IMR-90 (cell line): ENCODE measurements around the gene PRKCB. TPM values are rescaled to one million over a fixed set of nuclear protein-coding genes. Genes with fewer than 3 reads are reported as not detected.

Source experiments
- ATAC-seq: fragments of 200-7000 bp; cut with Tn5 transposase; 2 replicates; pipeline ENCODE4 v1.9.1; 2020; ENCODE audit warnings: low read depth, mild to moderate bottlenecking, moderate library complexity
- BruUV-seq: library from RNA; stranded (reverse); fragments of 400-500 nt; replicated peaks from 2 replicates; lab custom pipeline; 2021; lab: Mats Ljungman, UMichigan
- CTCF ChIA-PET: fragments of 300-600 bp; formaldehyde crosslinking; extraction: SDS; loops from one replicate; lab custom pipeline; 2021; ENCODE audit warnings: antibody characterized with exemption; lab: Yijun Ruan, JAX
- POLR2A ChIA-PET: fragments of 300-600 bp; sonication (Branson Sonifier 250); formaldehyde crosslinking; loops from one replicate; lab custom pipeline; 2022; ENCODE audit warnings: antibody characterized with exemption; ENCODE audit not compliant: unreplicated experiment; lab: Charles Lee
- DNase-seq: peaks from one replicate; pipeline ENCODE4 v3.0.0; 2013
- H2AFZ ChIP-seq: replicated peaks from 2 replicates; pipeline ENCODE3; 2013; ENCODE audit warnings: low read length, mild to moderate bottlenecking; ENCODE audit not compliant: poor library complexity
- H2AK5ac ChIP-seq: 2 replicates; pipeline ENCODE4 v1.6.1; 2013; ENCODE audit warnings: low read depth, low read length, inconsistent platforms
- H2AK9ac ChIP-seq: replicated peaks from 2 replicates; pipeline ENCODE3; 2013; ENCODE audit warnings: mild to moderate bottlenecking, low read depth, low read length, moderate library complexity; ENCODE audit not compliant: poor library complexity
- H2BK120ac ChIP-seq: 2 replicates; pipeline ENCODE4 v1.6.1; 2013; ENCODE audit warnings: low read depth, low read length, inconsistent platforms
- H2BK15ac ChIP-seq: 3 replicates; pipeline ENCODE4 v1.6.1; 2013; ENCODE audit warnings: low read depth, low read length, inconsistent platforms
- H2BK20ac ChIP-seq: 2 replicates; pipeline ENCODE4 v1.6.1; 2013; ENCODE audit warnings: low read depth, mild to moderate bottlenecking, inconsistent platforms, low read length, moderate library complexity
- H2BK5ac ChIP-seq: 2 replicates; pipeline ENCODE4 v1.6.1; 2013; ENCODE audit warnings: mild to moderate bottlenecking, low read depth, low read length, inconsistent platforms; ENCODE audit not compliant: poor library complexity, severe bottlenecking
- H3K14ac ChIP-seq: replicated peaks from 2 replicates; pipeline ENCODE4 v1.6.1; 2013; ENCODE audit warnings: low read depth, low read length, inconsistent platforms
- H3K18ac ChIP-seq: 2 replicates; pipeline ENCODE4 v1.6.1; 2013; ENCODE audit warnings: low read depth, low read length, control low read depth
- H3K23ac ChIP-seq: 2 replicates; pipeline ENCODE4 v1.6.1; 2013; ENCODE audit warnings: low read depth, low read length, inconsistent platforms
- H3K27ac ChIP-seq: 2 replicates; pipeline ENCODE4 v1.5.1; 2013; ENCODE audit warnings: mild to moderate bottlenecking, control low read depth, low read length; ENCODE audit not compliant: insufficient read depth
- H3K27me3 ChIP-seq: 2 replicates; pipeline ENCODE4 v1.6.1; 2013; ENCODE audit warnings: low read length; ENCODE audit not compliant: control insufficient read depth, insufficient read depth
- H3K36me3 ChIP-seq: 2 replicates; pipeline ENCODE4 v1.6.1; 2013; ENCODE audit warnings: low read length, mixed read lengths; ENCODE audit not compliant: control insufficient read depth, insufficient read depth
- H3K4ac ChIP-seq: 2 replicates; pipeline ENCODE4 v1.6.1; 2013; ENCODE audit warnings: low read depth, low read length, inconsistent platforms
- H3K4me1 ChIP-seq: 2 replicates; pipeline ENCODE4 v1.6.1; 2013; ENCODE audit warnings: low read length, mixed read lengths; ENCODE audit not compliant: control insufficient read depth, insufficient read depth
- H3K4me2 ChIP-seq: 2 replicates; pipeline ENCODE4 v1.6.1; 2013; ENCODE audit warnings: low read depth, mild to moderate bottlenecking, control low read depth, low read length, moderate library complexity
- H3K4me3 ChIP-seq: 2 replicates; pipeline ENCODE4 v1.5.1; 2013; ENCODE audit warnings: low read depth, mild to moderate bottlenecking, control low read depth, low read length, moderate library complexity; ENCODE audit not compliant: insufficient read depth
- H3K56ac ChIP-seq: 2 replicates; pipeline ENCODE4 v1.6.1; 2013; ENCODE audit warnings: low read length, inconsistent platforms; ENCODE audit not compliant: insufficient read depth; ENCODE audit errors: extremely low read depth
- H3K79me1 ChIP-seq, 2 experiments: 2 replicates each; pipeline ENCODE4 v1.6.1; 2013; ENCODE audit warnings: low read length in 2 of 2, inconsistent platforms in 1 of 2, low read depth in 1 of 2
- H3K9ac ChIP-seq: 2 replicates; pipeline ENCODE4 v1.6.1; 2013; ENCODE audit warnings: low read depth, low read length, control low read depth
- H3K9me1 ChIP-seq: 2 replicates; pipeline ENCODE4 v1.6.1; 2013; ENCODE audit warnings: low read length, inconsistent platforms; ENCODE audit not compliant: insufficient read depth
- H3K9me3 ChIP-seq: 2 replicates; pipeline ENCODE4 v1.6.1; 2013; ENCODE audit warnings: low read length; ENCODE audit not compliant: control insufficient read depth, insufficient read depth
- H4K20me1 ChIP-seq: 2 replicates; pipeline ENCODE4 v1.6.1; 2013; ENCODE audit warnings: low read length, inconsistent platforms; ENCODE audit not compliant: insufficient read depth
- H4K5ac ChIP-seq: 2 replicates; pipeline ENCODE4 v1.6.1; 2013; ENCODE audit warnings: mild to moderate bottlenecking, low read depth, low read length, control low read depth
- H4K8ac ChIP-seq, 2 experiments: 2 replicates each; pipeline ENCODE4 v1.6.1; 2013; ENCODE audit warnings: low read depth in 2 of 2, low read length in 2 of 2, control low read depth in 1 of 2, inconsistent platforms in 1 of 2
- H4K91ac ChIP-seq: 2 replicates; pipeline ENCODE4 v1.6.1; 2013; ENCODE audit warnings: low read depth, low read length, inconsistent platforms; ENCODE audit not compliant: insufficient read depth
- CEBPB ChIP-seq: IDR thresholded peaks from 2 replicates; pipeline ENCODE4 v1.6.1; 2012; ENCODE audit warnings: low read depth, low read length, improper control_type of control experiment
- FOS ChIP-seq: fragments of 150-350 bp; IDR thresholded peaks from 2 replicates; pipeline ENCODE4 v1.6.1; 2016; ENCODE audit warnings: low read depth, low read length
- MXI1 ChIP-seq: IDR thresholded peaks from 2 replicates; pipeline ENCODE4 v1.6.1; 2012; ENCODE audit warnings: low read depth, mild to moderate bottlenecking, low read length, moderate library complexity, borderline replicate concordance
- POLR2A ChIP-seq: IDR thresholded peaks from 2 replicates; pipeline ENCODE4 v1.6.1; 2012; ENCODE audit warnings: mild to moderate bottlenecking, low read depth, low read length
- WGBS, 2 experiments: methylation state at CpG; one replicate each; pipeline versions ENCODE4 v1.1.5 to v1.1.7; 2013; ENCODE audit warnings: missing lambda C conversion rate in 2 of 2; ENCODE audit not compliant: insufficient read length in 1 of 2; ENCODE audit errors: extremely low coverage in 2 of 2; 5-methylcytosine and 5-hydroxymethylcytosine counted together
- dilution Hi-C: fragments of 300-500 bp; cut with HindIII; formaldehyde crosslinking; loops from one replicate; pipeline ENCODE4 v1.14.3; 2018; ENCODE audit warnings: low sequenced_read_pairs; ENCODE audit not compliant: unreplicated experiment
- in situ Hi-C: fragments of 300-500 bp; cut with MboI; formaldehyde crosslinking; loops from 3 replicates; pipeline ENCODE4 v1.14.3; 2019; ENCODE audit warnings: low sequenced_read_pairs, inconsistent platforms, mixed read lengths
- intact Hi-C: fragments of 100-400 bp; cut with micrococcal nuclease; formaldehyde crosslinking; loops from 2 replicates; pipeline ENCODE4 v1.10.0; 2022
- polyA plus RNA-seq, 3 experiments: library from polyadenylated mRNA; depleted of rRNA; stranded (reverse); fragments of >200 nt; gene quantifications; 2 replicates each; pipeline ENCODE4 v1.2.3, GENCODE V29; 2012; ENCODE audit warnings: low replicate concordance in 1 of 3
- total RNA-seq: library from RNA; depleted of rRNA; stranded (reverse); fragments of >200 nt; gene quantifications from 2 replicates; pipeline ENCODE4 v1.2.3, GENCODE V29; 2012

The PRKCB gene
- total and polyA plus RNA-seq, 2 of the 4 experiments (the other 2 are of a cell fraction), result under 0.01 TPM; not detected in 1

DNA sequence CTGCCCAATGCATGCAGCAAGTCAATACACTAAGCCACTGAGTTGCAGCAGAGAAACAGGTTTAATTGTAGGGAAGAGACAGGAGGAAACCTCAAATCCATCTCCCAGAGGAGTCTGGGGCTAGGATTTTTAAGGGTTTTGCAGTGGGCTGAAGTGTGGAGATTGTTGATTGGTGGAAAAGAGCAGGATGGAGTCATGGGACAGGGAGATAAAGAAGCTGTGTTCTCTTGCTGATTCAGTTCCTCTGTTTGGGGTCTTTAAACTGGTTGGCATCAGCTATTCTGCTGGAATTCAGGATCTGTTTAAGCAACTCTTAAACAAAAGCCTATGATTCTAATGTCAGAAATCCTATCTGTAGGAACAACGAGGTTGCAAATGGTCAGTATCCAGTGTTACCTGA, 239.5 kb downstream of the PRKCB start:
- WGBS, 2 experiments, result no CpG with 5 or more reads among the region's 1 CpG
- Histone ChIP-seq H2AFZ (no peak overlapping the region), H2BK5ac (no peak overlapping the region), H3K27me3 (no peaks in the 10 kb centered on the region), H2BK20ac (no peak overlapping the region), H3K23ac (no peak overlapping the region), H2AK5ac (no peak overlapping the region), H4K91ac (no peak overlapping the region), H3K56ac (no peak overlapping the region), H3K79me1 (no peaks in the 10 kb centered on the region), H3K18ac (no peak overlapping the region), H3K9ac (no peak overlapping the region), H3K27ac (no peak overlapping the region), H3K4me1 (no peaks in the 10 kb centered on the region), H2AK9ac (no peak overlapping the region), H3K4ac (no peak overlapping the region), H3K4me2 (no peak overlapping the region), H3K14ac (no peak overlapping the region), H3K4me3 (no peak overlapping the region), H2BK15ac (no peak overlapping the region), H3K9me3 (no peaks in the 10 kb centered on the region), H4K20me1 (no peaks in the 10 kb centered on the region), H2BK120ac (no peak overlapping the region), H3K9me1 (no peaks in the 10 kb centered on the region), H4K8ac (no peak overlapping the region), H4K5ac (no peak overlapping the region), H3K36me3 (no peaks in the 10 kb centered on the region)
- in situ Hi-C loops, result no loop called here
- BruUV-seq, result no TSS peak
- dilution Hi-C loops, result no loop called here
- ATAC-seq, result no peak
- TF ChIP-seq POLR2A (no peak), MXI1 (no peak), FOS (no peak), CEBPB (no peak)
- POLR2A ChIA-PET, result no interaction called here
- no peak for DNase-seq
- CTCF ChIA-PET, result no interaction called here
- intact Hi-C loops, result no loop called here
